Uterus (tissue), 2 donors: ENCODE measurements around the gene ULK3.

ENCODE experiments used
- POLR2A ChIP-seq, 2 donors: fragments of 450-650 bp; IDR thresholded peaks; one replicate each; pipeline ENCODE4 v1.6.1; 2016; ENCODE audit warnings: antibody characterized with exemption in 2 of 2, mild to moderate bottlenecking in 1 of 2, moderate library complexity in 1 of 2
- TF ChIP-seq, protein P1 (sequence below), 4 experiments: fragments of 200-600 bp in 2 of 4; fragments of 450-650 bp in 2 of 4; sonication (generic) in 2 of 4; IDR thresholded peaks; one replicate each; pipeline ENCODE4 v1.5.1; 2016 to 2019; ENCODE audit warnings: antibody characterized with exemption in 4 of 4, mild to moderate bottlenecking in 2 of 4, moderate library complexity in 1 of 4

DNA sequence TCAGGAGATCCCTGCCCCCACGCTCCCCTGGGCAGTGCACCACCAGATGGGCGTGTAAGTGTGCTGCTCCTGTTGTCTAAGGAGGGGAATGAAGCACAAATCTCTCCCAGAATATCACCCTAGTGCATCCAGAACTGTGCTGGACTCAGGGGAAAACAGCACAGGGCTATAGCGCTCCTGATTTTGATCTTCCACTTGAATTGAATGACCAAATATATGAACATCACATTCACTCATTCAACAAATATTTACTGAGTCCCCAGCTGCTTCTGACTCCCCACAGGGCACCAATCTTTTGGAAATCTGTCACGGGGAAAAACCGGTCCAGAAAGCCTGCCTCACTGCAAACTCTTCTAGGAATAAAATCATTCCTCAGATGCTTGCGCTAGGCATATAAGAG is 14.1 kb downstream of the ULK3 start:
- TF ChIP-seq POLR2A (IDR thresholded peaks at IDR 0.05): no peak
- TF ChIP-seq, protein P1, sequence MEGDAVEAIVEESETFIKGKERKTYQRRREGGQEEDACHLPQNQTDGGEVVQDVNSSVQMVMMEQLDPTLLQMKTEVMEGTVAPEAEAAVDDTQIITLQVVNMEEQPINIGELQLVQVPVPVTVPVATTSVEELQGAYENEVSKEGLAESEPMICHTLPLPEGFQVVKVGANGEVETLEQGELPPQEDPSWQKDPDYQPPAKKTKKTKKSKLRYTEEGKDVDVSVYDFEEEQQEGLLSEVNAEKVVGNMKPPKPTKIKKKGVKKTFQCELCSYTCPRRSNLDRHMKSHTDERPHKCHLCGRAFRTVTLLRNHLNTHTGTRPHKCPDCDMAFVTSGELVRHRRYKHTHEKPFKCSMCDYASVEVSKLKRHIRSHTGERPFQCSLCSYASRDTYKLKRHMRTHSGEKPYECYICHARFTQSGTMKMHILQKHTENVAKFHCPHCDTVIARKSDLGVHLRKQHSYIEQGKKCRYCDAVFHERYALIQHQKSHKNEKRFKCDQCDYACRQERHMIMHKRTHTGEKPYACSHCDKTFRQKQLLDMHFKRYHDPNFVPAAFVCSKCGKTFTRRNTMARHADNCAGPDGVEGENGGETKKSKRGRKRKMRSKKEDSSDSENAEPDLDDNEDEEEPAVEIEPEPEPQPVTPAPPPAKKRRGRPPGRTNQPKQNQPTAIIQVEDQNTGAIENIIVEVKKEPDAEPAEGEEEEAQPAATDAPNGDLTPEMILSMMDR (IDR thresholded peaks at IDR 0.05): no peak
